Endothelial cell of umbilical vein (primary cell): ENCODE measurements around the gene ESPNL. TPM values are rescaled to one million over a fixed set of nuclear protein-coding genes. Genes with fewer than 3 reads are reported as not detected.

ENCODE experiments used
- BruUV-seq: library from RNA; stranded (reverse); fragments of 400-500 nt; replicated peaks from 2 replicates; lab custom pipeline; 2021; lab: Mats Ljungman, UMichigan
- CTCF ChIA-PET: fragments of 300-600, 350-600 bp; sonication (Branson Sonifier 250); formaldehyde crosslinking; loops from one replicate; lab custom pipeline; 2021; ENCODE audit warnings: antibody characterized with exemption, inconsistent platforms; lab: Charles Lee
- POLR2A ChIA-PET: fragments of 300-600, 350-600 bp; sonication (Branson Sonifier 250); formaldehyde crosslinking; loops from one replicate; lab custom pipeline; 2021; ENCODE audit warnings: antibody characterized with exemption, inconsistent platforms; lab: Charles Lee
- DNase-seq: peaks from one replicate; pipeline ENCODE4 v3.0.0-alpha.2; 2011; ENCODE audit warnings: low read depth, low spot score
- FAIRE-seq: peaks from 2 replicates; lab custom pipeline; 2011; peaks lifted over from hg19 to GRCh38; lab: Jason Lieb, UNC
- H2AFZ ChIP-seq: 2 replicates; pipeline ENCODE4 v1.6.0; 2012; ENCODE audit warnings: low read depth, low read length, control low read depth, inconsistent platforms
- H3K27ac ChIP-seq: 2 replicates; pipeline ENCODE4 v1.5.1; 2011; ENCODE audit warnings: low read depth, mild to moderate bottlenecking, control low read depth, low read length, moderate library complexity; ENCODE audit not compliant: insufficient read depth
- H3K27me3 ChIP-seq, 2 experiments: 2 replicates each; pipeline versions ENCODE4 v1.6.0 to v1.6.1; 2011; ENCODE audit warnings: low read length in 2 of 2, mixed read lengths in 1 of 2; ENCODE audit not compliant: control insufficient read depth in 2 of 2, insufficient read depth in 2 of 2
- H3K36me3 ChIP-seq, 2 experiments: 2 replicates in 1 of 2; 3 replicates in 1 of 2; pipeline ENCODE4 v1.5.1; 2011; ENCODE audit warnings: low read length in 2 of 2, mild to moderate bottlenecking in 1 of 2, moderate library complexity in 1 of 2; ENCODE audit not compliant: control insufficient read depth in 2 of 2, insufficient read depth in 2 of 2; ENCODE audit errors: extremely low read depth in 1 of 2
- H3K4me1 ChIP-seq: 3 replicates; pipeline ENCODE4 v1.5.1; 2011; ENCODE audit warnings: mild to moderate bottlenecking, low read length; ENCODE audit not compliant: control insufficient read depth, insufficient read depth; ENCODE audit errors: extremely low read depth
- H3K4me2 ChIP-seq: 2 replicates; pipeline ENCODE4 v1.6.1; 2011; ENCODE audit warnings: low read length, control low read depth, mixed read lengths; ENCODE audit not compliant: insufficient read depth
- H3K4me3 ChIP-seq, 3 experiments: fragments of 200-600 bp in 1 of 3; sonication (generic), shearing (Covaris generic) in 1 of 3; replicated peaks in 1 of 3; 2 replicates each; pipeline ENCODE4 v1.5.1; 2011 to 2016; ENCODE audit warnings: control low read depth in 3 of 3, low read length in 3 of 3, mild to moderate bottlenecking in 2 of 3, inconsistent platforms in 1 of 3, low read depth in 1 of 3, moderate library complexity in 1 of 3; ENCODE audit not compliant: insufficient read depth in 1 of 3
- H3K79me2 ChIP-seq: 2 replicates; pipeline ENCODE4 v1.6.0; 2012; ENCODE audit warnings: low read length, inconsistent platforms; ENCODE audit not compliant: control insufficient read depth, insufficient read depth
- H3K9ac ChIP-seq: replicated peaks from 2 replicates; pipeline ENCODE3; 2011; ENCODE audit warnings: low read length, control low read depth; ENCODE audit not compliant: insufficient read depth; ENCODE audit errors: extremely low read depth
- H3K9me1 ChIP-seq: replicated peaks from 3 replicates; pipeline ENCODE4 v1.6.0; 2011; ENCODE audit warnings: mild to moderate bottlenecking, low read length; ENCODE audit not compliant: control insufficient read depth, insufficient read depth; ENCODE audit errors: extremely low read depth
- H3K9me3 ChIP-seq: replicated peaks from 2 replicates; pipeline ENCODE4 v1.5.1; 2012; ENCODE audit warnings: low read length, inconsistent platforms; ENCODE audit not compliant: control insufficient read depth, insufficient read depth
- H4K20me1 ChIP-seq: replicated peaks from 2 replicates; pipeline ENCODE3; 2011; ENCODE audit warnings: mild to moderate bottlenecking, low read length; ENCODE audit not compliant: control insufficient read depth, insufficient read depth; ENCODE audit errors: extremely low read depth
- CTCF ChIP-seq, 2 donors: IDR thresholded peaks; 1 replicate in 1 of 2; 2 replicates in 1 of 2; pipeline ENCODE4 v1.5.1; 2011; ENCODE audit warnings: low read length in 2 of 2, mild to moderate bottlenecking in 2 of 2, moderate library complexity in 2 of 2, control low read depth in 1 of 2, inconsistent platforms in 1 of 2, low read depth in 1 of 2; ENCODE audit not compliant: insufficient read depth in 1 of 2; ENCODE audit errors: extremely low read depth in 1 of 2
- EZH2 ChIP-seq: IDR thresholded peaks from 2 replicates; pipeline ENCODE4 v1.6.1; 2012; ENCODE audit warnings: borderline replicate concordance, low read depth, mild to moderate bottlenecking, moderate library complexity, low read length, inconsistent platforms; ENCODE audit not compliant: severe bottlenecking
- FOS ChIP-seq: IDR thresholded peaks from 2 replicates; pipeline ENCODE4 v1.6.1; 2011; ENCODE audit warnings: mild to moderate bottlenecking, low read length, moderate library complexity, borderline replicate concordance; ENCODE audit not compliant: insufficient read depth
- GATA2 ChIP-seq: IDR thresholded peaks from 2 replicates; pipeline ENCODE4 v1.7.0; 2011; ENCODE audit warnings: low read depth, mild to moderate bottlenecking, moderate library complexity, mixed read lengths, low read length; ENCODE audit not compliant: insufficient read length, insufficient read depth
- JUN ChIP-seq: IDR thresholded peaks from 2 replicates; pipeline ENCODE4 v1.6.1; 2011; ENCODE audit warnings: borderline replicate concordance, low read depth; ENCODE audit not compliant: insufficient read length, insufficient read depth
- MAX ChIP-seq: IDR thresholded peaks from 2 replicates; pipeline ENCODE4 v1.6.1; 2011; ENCODE audit not compliant: insufficient read depth, insufficient read length
- MYC ChIP-seq: IDR thresholded peaks from one replicate; pipeline ENCODE4 v1.6.1; 2011; ENCODE audit warnings: mild to moderate bottlenecking, low read depth, low read length
- POLR2A ChIP-seq: IDR thresholded peaks from 2 replicates; pipeline ENCODE4 v1.6.1; 2012; ENCODE audit warnings: low read depth, mild to moderate bottlenecking, control low read depth, low read length
- POLR2AphosphoS5 ChIP-seq: IDR thresholded peaks from 2 replicates; pipeline ENCODE4 v1.6.1; 2012; ENCODE audit warnings: low read depth, mild to moderate bottlenecking, control low read depth, low read length, moderate library complexity; ENCODE audit not compliant: insufficient read depth
- dilution Hi-C: fragments of 300-500 bp; cut with MboI; formaldehyde crosslinking; loops from one replicate; pipeline ENCODE4 v1.15.0; 2019; ENCODE audit warnings: low sequenced_read_pairs; ENCODE audit not compliant: extremely low pct_ligation_motif_present
- intact Hi-C: fragments of 100-400 bp; cut with micrococcal nuclease; formaldehyde crosslinking; loops from one replicate; pipeline ENCODE4 v1.10.0; 2022
- polyA plus RNA-seq, 4 experiments: library from polyadenylated mRNA; depleted of rRNA in 3 of 4; stranded (reverse) in 3 of 4; unstranded in 1 of 4; fragments of >200 nt; gene quantifications; 2 replicates each; pipeline versions ENCODE4 v1.2.1 to v1.2.3, GENCODE V29; 2011 to 2012; ENCODE audit warnings: missing spikeins in 1 of 4
- total RNA-seq: library from RNA; stranded (reverse); gene quantifications from 2 replicates; pipeline ENCODE4 v1.2.3, GENCODE V29; 2021

The ESPNL gene
- total and polyA plus RNA-seq, 2 donors (not counting 3 experiments of a cell fraction or from before 2014, with no cell fraction given) = not detected

GRCh38 chr2:238143239-238143951, 43.3 kb downstream of the ESPNL start:
- DNase-seq = no peak
- H3K27ac ChIP-seq = no peak overlapping the region
- no peak overlapping the region for H2AFZ ChIP-seq
- intact Hi-C loops (loop anchor here (2.0 kb wide), 1 partner anchor 35 kb away; no protein-coding TSS in a partner anchor), dilution Hi-C loops (no loop called here)
- CTCF ChIA-PET = no interaction called here
- POLR2A ChIA-PET = no interaction called here
- TF ChIP-seq POLR2AphosphoS5 (no peak), MAX (no peak), POLR2A (no peak), JUN (no peak), FOS (no peak), MYC (no peak), EZH2 (no peak), GATA2 (no peak), CTCF (IDR thresholded peaks at IDR 0.05; ENCODE audit: extremely low read depth in 1 of 2, insufficient read depth in 1 of 2, low read depth in 1 of 2, low read length in 2 of 2) (no peak)
- no peaks in the 10 kb centered on the region for H3K9me1 ChIP-seq
- H3K27me3 ChIP-seq = no peaks in the 10 kb centered on the region
- H3K9me3 ChIP-seq = no peaks in the 10 kb centered on the region
- no peak for FAIRE-seq
- H3K4me1 ChIP-seq = no peaks in the 10 kb centered on the region
- H3K9ac ChIP-seq = no peak overlapping the region
- H3K4me3 ChIP-seq = no peak overlapping the region
- no peak overlapping the region for H3K4me2 ChIP-seq
- H3K36me3 ChIP-seq = no peaks in the 10 kb centered on the region
- no peaks in the 10 kb centered on the region for H3K79me2 ChIP-seq
- H4K20me1 ChIP-seq = no peaks in the 10 kb centered on the region
- no TSS peak for BruUV-seq
